Keratinocyte (primary cell): ENCODE results near the gene GLUL.

ENCODE experiments used
- CTCF ChIP-seq, 3 experiments: IDR thresholded peaks in 1 of 3; conservative IDR thresholded peaks in 1 of 3; optimal IDR thresholded peaks in 1 of 3; 2 replicates in 2 of 3; 3 replicates in 1 of 3; pipeline versions ENCODE3 to v1.5.1; 2011; ENCODE audit warnings: low read length in 3 of 3, mild to moderate bottlenecking in 3 of 3, moderate library complexity in 2 of 3, control low read depth in 1 of 3, inconsistent platforms in 1 of 3; ENCODE audit not compliant: insufficient read depth in 2 of 3; ENCODE audit errors: extremely low read depth in 1 of 3
- EZH2 ChIP-seq: IDR thresholded peaks from one replicate; pipeline ENCODE4 v1.6.1; 2012; ENCODE audit warnings: inconsistent platforms, mild to moderate bottlenecking, low read length, moderate library complexity

- TF ChIP-seq CTCF (optimal IDR thresholded peaks at IDR 0.05 in 1 of 3, IDR thresholded peaks at IDR 0.05 in 1 of 3, conservative IDR thresholded peaks at IDR 0.05 in 1 of 3; ENCODE audit: extremely low read depth in 1 of 3, insufficient read depth in 2 of 3, low read length in 3 of 3) (no peak), EZH2 (no peak)
Observed at GRCh38 chr1:182386980-182387379, 4.6 kb downstream of the GLUL start.
